Loucy (cell line): Measurements from ENCODE around the gene PNMA8B.

Experiments
- H2AFZ ChIP-seq: fragments of 200-600 bp; sonication (generic); 2 replicates; pipeline ENCODE4 v1.6.0; 2016; ENCODE audit warnings: antibody characterized with exemption, mild to moderate bottlenecking, low read length, moderate library complexity
- H3F3A ChIP-seq: fragments of 200-600 bp; 2 replicates; pipeline ENCODE4 v1.6.0; 2016; ENCODE audit warnings: antibody characterized with exemption, low read depth, mild to moderate bottlenecking
- H3K27me3 ChIP-seq: fragments of 200-600 bp; sonication (generic); 2 replicates; pipeline ENCODE4 v1.6.1; 2014; ENCODE audit warnings: low read length, mild to moderate bottlenecking; ENCODE audit not compliant: insufficient read depth, poor library complexity, severe bottlenecking
- H3K36me3 ChIP-seq: fragments of 200-600 bp; sonication (generic); 2 replicates; pipeline ENCODE4 v1.6.1; 2016; ENCODE audit warnings: low read length; ENCODE audit not compliant: insufficient read depth
- H3K4me1 ChIP-seq: fragments of 200-600 bp; sonication (generic); 2 replicates; pipeline ENCODE4 v1.5.1; 2014; ENCODE audit warnings: low read length, mild to moderate bottlenecking; ENCODE audit not compliant: insufficient read depth, poor library complexity, severe bottlenecking
- H3K4me2 ChIP-seq: fragments of 200-600 bp; sonication (generic); 2 replicates; pipeline ENCODE4 v1.6.0; 2014; ENCODE audit warnings: antibody characterized with exemption, low read length, low read depth, mild to moderate bottlenecking; ENCODE audit not compliant: poor library complexity, severe bottlenecking
- H3K4me3 ChIP-seq: fragments of 200-600 bp; sonication (generic); 2 replicates; pipeline ENCODE4 v1.5.1; 2014; ENCODE audit warnings: low read length, mild to moderate bottlenecking, mixed read lengths; ENCODE audit not compliant: poor library complexity, severe bottlenecking
- H3K79me2 ChIP-seq: fragments of 200-600 bp; sonication (generic); 2 replicates; pipeline ENCODE4 v1.6.1; 2014; ENCODE audit warnings: low read length; ENCODE audit not compliant: insufficient read depth
- H3K9ac ChIP-seq: fragments of 200-600 bp; sonication (generic); 2 replicates; pipeline ENCODE4 v1.6.0; 2014; ENCODE audit warnings: mild to moderate bottlenecking, low read depth, low read length, moderate library complexity; ENCODE audit not compliant: poor library complexity, severe bottlenecking
- H3K9me2 ChIP-seq: fragments of 200-600 bp; sonication (generic); replicated peaks from 2 replicates; pipeline ENCODE4 v1.6.1; 2016; ENCODE audit warnings: low read depth, low read length, mixed read lengths
- H3K9me3 ChIP-seq: fragments of 200-600 bp; sonication (generic); 2 replicates; pipeline ENCODE4 v1.6.1; 2014; ENCODE audit warnings: mild to moderate bottlenecking, antibody characterized with exemption, low read length, low read depth; ENCODE audit not compliant: insufficient read depth
- H4K20me1 ChIP-seq: fragments of 200-600 bp; sonication (generic); 2 replicates; pipeline ENCODE4 v1.6.0; 2014; ENCODE audit warnings: antibody characterized with exemption, low read length, mild to moderate bottlenecking; ENCODE audit not compliant: insufficient read depth, poor library complexity, severe bottlenecking
- CTCF ChIP-seq: fragments of 200-600 bp; sonication (generic); conservative IDR thresholded peaks from 2 replicates; pipeline ENCODE4 v1.5.1; 2014; ENCODE audit warnings: mild to moderate bottlenecking, antibody characterized with exemption, low read length
- EZH2phosphoT487 ChIP-seq: fragments of 200-600 bp; IDR thresholded peaks from 2 replicates; pipeline ENCODE4 v1.6.1; 2018; ENCODE audit warnings: antibody characterized with exemption, mild to moderate bottlenecking, moderate library complexity, borderline replicate concordance

The PNMA8B gene

DNA sequence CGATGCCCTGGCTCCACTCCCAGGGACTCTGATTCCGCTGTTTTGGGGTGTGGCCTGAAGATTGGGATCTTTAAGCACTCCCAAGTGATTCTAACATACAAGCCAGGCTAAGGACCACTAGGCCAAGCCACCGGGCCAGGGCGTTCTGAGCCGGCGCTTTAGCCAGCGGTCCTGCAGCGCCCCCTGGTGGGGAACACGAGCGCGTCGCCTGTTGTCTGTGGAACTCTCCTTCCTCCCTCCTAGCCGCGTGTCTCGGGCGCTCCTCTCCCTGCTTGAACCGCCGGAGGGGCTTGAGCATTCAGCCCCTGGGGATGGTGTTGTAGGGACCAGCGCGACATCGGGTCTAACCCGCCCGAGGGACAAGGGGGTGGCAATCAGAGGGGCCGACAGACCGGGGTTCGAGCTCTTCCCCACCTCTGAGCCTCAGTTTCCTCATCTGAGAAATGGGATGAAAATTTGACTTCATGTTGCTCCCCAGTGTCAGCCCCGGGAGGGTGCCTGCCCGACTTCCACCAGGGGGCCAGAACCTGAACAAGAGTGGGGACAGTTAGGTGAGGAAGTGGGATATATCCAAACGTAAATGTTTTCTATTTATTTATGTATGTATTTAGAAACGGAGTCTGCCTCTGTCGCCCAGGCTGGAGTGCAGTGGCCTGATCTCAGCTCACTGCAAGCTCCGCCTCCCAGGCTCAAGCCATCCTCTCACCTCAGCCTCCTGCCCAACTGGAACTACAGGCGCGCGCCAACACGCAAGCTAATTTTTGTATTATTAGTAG lies 18.0 kb upstream of the PNMA8B start:
- peak overlapping the region; percentile 59 for H2AFZ ChIP-seq
- H3K36me3 ChIP-seq, result no peaks in the 10 kb centered on the region
- H4K20me1 ChIP-seq, result no peaks in the 10 kb centered on the region
- no peaks in the 10 kb centered on the region for H3K79me2 ChIP-seq
- H3K4me2 ChIP-seq, result no peak overlapping the region
- H3F3A ChIP-seq, result no peaks in the 10 kb centered on the region
- H3K9me3 ChIP-seq, result no peaks in the 10 kb centered on the region
- no peaks in the 10 kb centered on the region for H3K27me3 ChIP-seq
- H3K9me2 ChIP-seq, result no peaks in the 10 kb centered on the region
- no peak overlapping the region for H3K4me3 ChIP-seq
- no peak overlapping the region for H3K9ac ChIP-seq
- TF ChIP-seq CTCF, result peak; percentile 92
- no peak for TF ChIP-seq EZH2phosphoT487
- no peaks in the 10 kb centered on the region for H3K4me1 ChIP-seq

- Histone ChIP-seq H3K79me2 (no peaks in the 10 kb centered on the region), H3K36me3 (no peaks in the 10 kb centered on the region), H3F3A (no peaks in the 10 kb centered on the region), H3K4me1 (no peaks in the 10 kb centered on the region), H3K9me3 (no peaks in the 10 kb centered on the region), H2AFZ (no peak overlapping the region), H3K27me3 (no peaks in the 10 kb centered on the region), H3K9ac (no peak overlapping the region), H3K4me3 (no peak overlapping the region), H3K4me2 (no peak overlapping the region), H3K9me2 (no peaks in the 10 kb centered on the region), H4K20me1 (no peaks in the 10 kb centered on the region)
- no peak for TF ChIP-seq EZH2phosphoT487
- no peak for TF ChIP-seq CTCF
These were observed 15.6 kb upstream of the PNMA8B start for GRCh38 chr19:46511237-46511636.

DNA sequence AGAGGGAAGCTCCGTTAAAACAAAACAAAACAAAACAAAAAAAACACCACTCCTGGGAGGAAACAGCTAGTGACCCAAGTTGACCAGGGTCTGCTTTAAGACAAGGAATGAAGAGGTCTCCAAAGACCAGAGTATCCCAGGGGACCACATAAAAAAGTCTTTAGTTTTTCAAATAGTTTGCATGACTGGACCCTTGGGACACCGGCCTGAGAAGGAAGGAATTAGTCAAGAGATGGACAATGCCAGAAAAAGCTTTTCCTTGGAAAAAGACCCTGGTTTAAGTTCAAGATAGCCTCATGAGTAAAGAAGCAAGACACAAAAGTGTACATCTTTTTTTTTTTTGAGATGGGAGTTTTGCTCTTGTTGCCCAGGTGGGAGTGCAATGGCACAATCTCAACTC lies 12.5 kb upstream of the PNMA8B start:
- Histone ChIP-seq H2AFZ (no peak overlapping the region), H3F3A (no peaks in the 10 kb centered on the region), H3K79me2 (no peaks in the 10 kb centered on the region), H3K4me3 (no peak overlapping the region), H3K9ac (no peak overlapping the region), H3K9me2 (no peaks in the 10 kb centered on the region), H3K9me3 (no peaks in the 10 kb centered on the region), H3K4me2 (no peak overlapping the region), H3K27me3 (no peaks in the 10 kb centered on the region), H3K36me3 (no peaks in the 10 kb centered on the region), H3K4me1 (no peaks in the 10 kb centered on the region), H4K20me1 (no peaks in the 10 kb centered on the region)
- TF ChIP-seq CTCF (no peak), EZH2phosphoT487 (no peak)
